Activated T-cell treated with anti-CD3 and anti-CD28 coated beads, Interleukin-2, amount 50 U/mL, for 1 hour (primary cell): Measurements from ENCODE around the gene SND1.

ENCODE experiments used
- DNase-seq: peaks from one replicate; pipeline ENCODE4 v3.0.0-alpha.2; 2020

The SND1 gene

DNA sequence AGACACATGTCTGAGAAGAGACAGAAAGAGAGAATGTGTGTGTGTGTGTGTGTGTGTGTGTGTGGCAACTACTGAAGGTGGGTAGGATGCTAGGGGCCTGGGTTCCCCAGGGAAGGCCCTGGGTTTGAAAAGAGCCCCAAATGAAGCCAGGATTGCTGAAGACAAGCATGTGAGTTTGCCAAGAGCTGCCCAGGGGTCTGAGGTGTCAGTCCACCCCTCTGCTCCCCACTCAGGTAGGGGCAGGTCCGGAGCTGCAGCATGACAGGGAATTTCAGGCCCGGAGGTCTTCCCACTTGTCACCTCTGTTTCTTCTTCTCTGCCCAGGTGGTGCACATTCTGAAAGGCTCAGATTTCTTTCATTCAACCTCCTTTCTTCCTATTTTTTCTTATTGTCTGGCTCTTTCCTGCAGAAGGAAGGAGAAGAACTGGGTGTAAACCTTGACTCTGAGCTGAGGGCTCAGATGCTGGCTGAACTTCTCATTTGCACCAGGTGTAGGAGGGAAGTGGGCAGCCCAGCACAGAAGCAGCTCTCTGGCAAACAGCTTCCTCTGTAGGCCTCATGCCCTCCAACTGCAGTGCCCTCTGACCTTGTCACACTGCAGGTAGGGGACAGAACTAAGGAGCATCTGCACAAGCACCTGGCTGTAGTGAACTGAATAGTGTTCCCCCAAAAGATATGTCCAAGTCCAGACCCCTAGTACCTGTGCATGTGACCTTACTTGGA is 458.8 kb downstream of the SND1 start:
- no peak for DNase-seq

GRCh38 chr7:128112018-128112780 is 460.2 kb downstream of the SND1 start:
- no peak for DNase-seq

- no peak for DNase-seq
Observed at GRCh38 chr7:128112781-128113221, 460.8 kb downstream of the SND1 start.

GRCh38 chr7:128113839-128114238 is 461.8 kb downstream of the SND1 start:
- no peak for DNase-seq

DNA sequence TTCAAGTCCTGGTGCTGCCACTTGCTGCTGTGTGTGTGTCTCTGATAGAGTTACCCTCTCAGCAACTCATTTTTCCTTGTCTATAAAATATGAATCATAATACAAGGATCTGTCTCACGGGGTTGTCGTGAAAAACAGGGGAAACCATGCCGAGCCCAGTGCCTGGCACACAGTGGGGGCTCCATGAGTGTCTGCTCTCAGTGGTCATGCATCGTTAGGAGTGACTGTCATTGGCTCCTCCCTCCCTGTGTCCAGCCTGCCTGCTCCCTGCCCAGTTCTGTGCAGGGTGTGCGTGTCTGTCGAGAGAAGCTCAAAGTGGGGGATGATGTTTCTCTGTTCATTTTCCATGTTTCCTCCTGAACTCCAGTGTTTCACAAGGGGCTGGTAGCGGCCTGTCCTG is 462.8 kb downstream of the SND1 start:
- no peak for DNase-seq

DNA sequence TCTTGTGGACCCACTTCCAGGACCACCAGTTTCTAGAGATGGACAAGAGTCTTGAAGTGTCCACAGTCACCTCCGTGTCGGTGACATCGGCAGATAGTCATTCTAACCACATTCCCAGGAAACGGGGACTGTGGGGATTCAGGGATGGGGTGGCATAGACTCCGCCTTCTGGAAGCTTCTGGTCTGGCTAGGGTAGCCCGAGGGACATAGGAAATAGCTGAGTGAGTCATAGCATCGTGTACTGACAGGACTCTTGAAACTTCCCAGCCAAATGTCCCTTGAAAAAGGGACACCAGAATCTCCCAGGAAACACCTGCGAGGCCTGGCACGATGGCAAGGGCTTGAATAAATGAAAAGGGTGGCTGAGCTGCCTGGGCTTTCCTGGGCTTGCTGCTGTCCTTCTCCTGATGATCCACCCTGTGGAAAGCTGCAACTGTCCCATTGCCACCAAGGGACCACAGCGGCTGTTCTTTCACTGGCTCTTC is 463.4 kb downstream of the SND1 start:
- no peak for DNase-seq

DNA sequence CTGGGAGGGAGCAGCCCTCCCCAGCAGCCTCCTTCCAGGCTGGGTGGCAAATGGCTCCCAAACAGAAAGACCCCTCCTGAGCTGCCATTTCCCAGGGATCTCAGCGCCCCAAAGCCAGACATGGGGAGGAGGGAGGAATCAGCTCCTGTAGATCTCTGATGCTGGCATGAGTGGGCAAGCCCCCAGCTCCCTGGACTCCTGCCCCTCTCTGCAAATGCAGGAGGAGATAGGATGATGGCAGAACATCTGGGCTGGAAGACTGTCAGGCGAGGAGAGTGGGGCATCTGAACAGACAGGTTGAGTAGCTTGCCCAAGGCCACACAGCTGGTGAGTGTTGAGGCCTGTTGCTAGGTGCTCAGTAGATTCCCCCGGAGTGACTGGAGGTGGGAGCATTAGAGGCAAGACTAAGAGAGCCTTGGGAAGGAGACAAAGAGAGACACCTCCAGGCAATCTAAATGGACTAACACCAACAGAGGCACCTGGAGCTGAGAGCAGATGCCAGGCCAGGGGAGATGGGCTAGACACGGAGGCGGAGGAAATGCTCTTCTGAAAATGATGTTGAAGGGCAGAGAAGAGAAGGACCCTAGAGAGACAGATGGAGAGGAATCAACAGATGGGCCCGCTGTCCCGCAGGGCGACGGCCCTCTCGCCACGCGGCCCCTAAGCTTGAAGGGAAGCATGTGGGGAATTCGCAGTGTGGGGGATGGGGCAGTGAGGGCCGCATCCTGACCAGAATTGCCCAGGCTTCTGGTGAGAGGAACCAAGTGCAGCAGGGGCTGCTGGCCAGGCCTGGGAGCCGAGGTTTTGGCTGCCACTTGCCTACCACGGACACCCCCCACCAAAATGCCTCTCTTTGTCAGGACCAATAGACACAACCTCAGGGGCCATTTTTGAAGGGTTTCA is 464.1 kb downstream of the SND1 start:
- DNase-seq: no peak

DNA sequence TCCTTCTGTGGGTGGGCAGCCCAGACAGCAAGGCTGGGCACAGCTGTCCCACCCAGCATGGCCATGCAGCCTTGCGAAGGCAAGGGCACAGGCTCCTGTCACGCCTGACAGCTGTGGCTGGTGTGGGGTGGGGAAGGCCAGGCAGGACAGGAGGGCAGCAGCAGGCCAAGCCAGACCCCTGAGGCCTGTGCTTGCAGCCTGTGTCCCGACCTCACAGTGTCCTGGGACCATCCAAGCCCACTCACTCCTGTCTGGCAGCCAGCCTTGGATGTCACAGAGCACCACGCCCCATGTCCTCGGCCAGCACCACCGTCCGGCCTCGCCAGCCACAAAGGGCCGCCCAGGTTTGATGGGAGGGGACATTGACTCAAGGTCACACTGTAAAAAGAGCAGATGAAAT is 464.7 kb downstream of the SND1 start:
- DNase-seq: no peak

DNA sequence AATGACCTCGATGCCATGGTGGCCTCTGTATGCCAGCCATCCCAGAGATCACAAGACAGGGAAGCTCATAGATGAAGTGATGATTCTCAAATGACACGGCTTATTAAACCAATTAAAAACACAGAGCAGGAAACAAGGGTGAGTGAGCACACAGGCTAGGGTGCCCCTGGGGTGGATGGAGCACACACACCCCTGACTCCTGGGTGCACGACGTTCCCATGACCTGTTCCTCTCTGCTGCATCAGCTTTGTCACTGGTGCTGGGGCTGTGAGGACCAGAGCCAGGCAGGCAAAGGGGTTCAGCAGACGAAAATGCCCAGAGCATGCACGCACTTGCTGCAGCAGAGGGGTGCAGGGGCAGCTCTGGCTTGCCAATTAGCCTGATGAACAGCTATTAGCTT is 465.7 kb downstream of the SND1 start:
- no peak for DNase-seq

- no peak for DNase-seq
Observed at GRCh38 chr7:128119036-128119435, 467.0 kb downstream of the SND1 start.

GRCh38 chr7:128120116-128120515 is 468.1 kb downstream of the SND1 start:
- no peak for DNase-seq

DNA sequence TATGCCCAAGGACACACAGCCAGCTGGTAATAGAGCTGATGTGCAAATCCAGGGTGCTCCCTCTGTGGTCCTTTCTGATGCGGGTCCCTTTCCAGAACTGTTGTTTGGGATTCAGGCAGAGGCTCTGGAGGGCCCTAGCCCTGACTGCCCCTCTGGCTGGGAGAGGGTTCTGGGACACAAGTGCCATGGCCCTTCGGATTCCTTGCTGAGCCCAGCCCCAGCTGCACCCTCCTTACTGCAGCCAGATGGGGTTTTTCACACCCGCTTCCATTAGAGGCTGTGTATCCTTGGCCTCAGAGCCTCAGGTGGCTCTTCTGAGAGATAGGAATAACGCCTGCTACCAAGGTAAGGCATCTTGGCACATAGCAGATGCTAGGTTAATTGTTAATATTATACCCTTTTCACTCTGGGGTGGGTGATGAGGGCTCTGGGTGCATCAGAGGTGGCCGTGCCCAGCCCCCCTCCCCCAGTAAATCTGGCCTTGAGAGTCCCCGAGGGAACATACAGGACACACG is 469.0 kb downstream of the SND1 start:
- no peak for DNase-seq

- no peak for DNase-seq
Observed at GRCh38 chr7:128121711-128122530, 469.9 kb downstream of the SND1 start.

DNA sequence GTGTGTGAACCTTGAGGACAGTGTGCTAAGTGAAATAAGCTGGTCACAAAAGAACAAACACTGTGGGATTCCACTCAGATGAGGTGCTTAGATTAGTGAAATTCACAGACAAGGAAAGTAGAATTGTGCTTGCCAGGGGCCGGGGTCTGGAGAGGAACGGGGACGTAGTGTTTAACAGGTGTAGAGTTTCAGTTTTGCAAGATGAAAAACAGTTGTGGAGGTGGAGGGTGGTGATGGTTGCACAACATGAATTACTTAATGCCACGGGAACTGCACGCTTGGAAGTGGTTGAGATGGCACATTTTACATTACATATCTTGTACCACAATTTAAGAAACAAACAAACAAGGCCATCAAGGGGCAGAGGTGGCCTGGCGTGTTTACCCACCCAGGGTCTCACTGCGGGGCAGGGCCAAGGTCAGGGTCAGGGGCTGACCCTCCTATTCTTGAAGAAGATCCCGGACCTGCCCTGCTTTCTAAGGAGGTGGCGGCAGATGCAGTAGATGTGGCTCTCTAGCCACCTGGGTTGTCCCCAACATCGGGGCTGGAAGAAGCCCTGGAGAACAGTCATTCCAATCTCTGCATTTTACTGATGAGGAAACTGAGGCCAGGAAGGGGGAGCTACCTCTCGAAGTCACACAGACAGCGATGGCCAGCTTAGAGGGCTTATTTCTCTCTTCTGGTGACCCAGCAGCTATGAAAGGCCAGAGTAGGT is 470.7 kb downstream of the SND1 start:
- no peak for DNase-seq

- DNase-seq: no peak
Observed at GRCh38 chr7:128123291-128124037, 471.5 kb downstream of the SND1 start.

DNA sequence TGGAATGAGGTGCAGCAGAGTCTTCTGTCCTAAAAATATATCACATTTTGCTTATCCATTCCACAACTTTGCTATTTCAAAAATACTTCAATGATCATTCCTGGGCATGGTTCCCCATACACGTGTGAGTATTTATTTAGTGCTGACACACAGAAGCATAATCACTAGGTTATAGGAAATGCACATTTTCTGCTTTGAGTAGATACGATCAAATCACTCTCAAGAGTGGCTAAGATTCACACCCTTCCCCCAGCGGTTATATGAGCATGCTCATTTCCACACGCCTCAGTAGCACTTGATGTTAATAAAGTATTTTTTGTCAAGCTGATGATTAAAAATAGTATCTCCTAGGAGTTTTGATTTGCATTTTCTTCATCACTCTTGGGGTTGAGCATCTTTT is 472.8 kb downstream of the SND1 start:
- DNase-seq: no peak

DNA sequence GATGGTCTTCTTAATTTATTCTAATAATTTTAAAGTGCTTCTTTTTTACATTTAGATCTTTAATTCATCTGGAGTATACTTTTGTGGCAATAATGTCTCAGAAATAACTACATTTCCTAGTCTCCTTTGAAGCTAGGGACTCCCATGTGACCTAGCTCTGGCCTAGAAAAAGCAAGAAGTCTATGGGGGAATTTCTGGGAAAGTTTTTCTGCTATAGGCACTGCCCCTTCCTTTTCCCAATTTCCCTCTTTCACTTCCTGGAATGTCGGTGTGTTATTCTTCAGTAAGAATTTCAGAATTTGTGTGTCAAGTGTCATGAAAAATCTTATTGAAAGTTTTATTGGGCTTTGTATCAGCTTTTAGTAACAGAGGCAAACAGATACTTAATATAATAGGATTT is 473.8 kb downstream of the SND1 start:
- no peak for DNase-seq

- DNase-seq: no peak
Observed at GRCh38 chr7:128128401-128128800, 476.4 kb downstream of the SND1 start.

DNA sequence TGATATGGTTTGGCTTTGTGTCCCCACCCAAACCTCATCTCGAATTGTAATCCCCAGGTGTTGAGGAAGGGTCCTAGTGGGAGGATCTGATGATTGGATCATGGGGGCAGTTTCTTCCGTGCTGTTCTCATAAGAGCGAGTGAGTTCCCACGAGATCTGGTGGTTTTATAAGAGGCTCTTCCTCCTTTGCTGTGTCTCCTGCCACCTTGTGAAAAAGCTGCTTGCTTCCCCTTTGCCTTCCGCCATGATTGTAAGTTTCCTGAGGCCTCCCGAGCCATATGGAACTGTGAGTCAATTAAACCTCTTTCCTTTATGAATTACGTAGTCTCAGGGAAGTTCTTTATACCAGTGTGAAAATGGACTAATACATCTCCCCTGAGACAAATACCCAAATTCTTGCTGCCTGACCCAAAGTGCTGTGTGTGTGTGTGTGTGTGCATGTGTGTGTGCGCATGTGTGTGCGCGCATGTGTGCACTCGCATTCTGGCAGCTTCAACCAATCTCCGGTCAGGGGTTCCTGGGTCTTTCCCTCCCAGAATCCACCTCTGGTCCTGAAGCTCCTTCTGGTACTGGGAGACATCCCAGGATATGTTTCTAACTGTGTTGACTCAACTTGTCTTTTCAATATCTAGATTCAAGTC is 477.4 kb downstream of the SND1 start:
- DNase-seq: no peak

DNA sequence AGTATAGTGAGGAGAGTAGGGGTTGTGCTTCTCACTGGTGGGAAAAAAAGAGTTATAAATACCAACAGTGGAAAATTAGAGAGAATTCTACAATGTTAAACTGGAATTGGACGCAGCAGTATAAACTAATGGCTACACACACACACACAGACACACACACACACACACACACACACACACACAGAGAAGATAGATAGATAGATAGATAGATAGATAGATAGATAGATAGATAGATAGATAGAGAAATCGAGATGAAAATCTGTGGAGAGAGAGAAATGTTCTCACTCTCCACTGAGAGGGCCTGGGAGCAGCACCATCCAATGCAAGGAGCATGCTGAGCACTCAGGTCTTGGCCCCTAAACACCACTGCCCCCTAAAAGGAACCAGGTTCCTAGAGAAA is 479.1 kb downstream of the SND1 start:
- no peak for DNase-seq
